ENCODE data around the gene CNDP2.
"Not testable (repeated sequence)": the region's sequence is repeated elsewhere in the genome, so short reads cannot be mapped to it uniquely, and the experiment has no call there.

CNDP2 gene

DNA sequence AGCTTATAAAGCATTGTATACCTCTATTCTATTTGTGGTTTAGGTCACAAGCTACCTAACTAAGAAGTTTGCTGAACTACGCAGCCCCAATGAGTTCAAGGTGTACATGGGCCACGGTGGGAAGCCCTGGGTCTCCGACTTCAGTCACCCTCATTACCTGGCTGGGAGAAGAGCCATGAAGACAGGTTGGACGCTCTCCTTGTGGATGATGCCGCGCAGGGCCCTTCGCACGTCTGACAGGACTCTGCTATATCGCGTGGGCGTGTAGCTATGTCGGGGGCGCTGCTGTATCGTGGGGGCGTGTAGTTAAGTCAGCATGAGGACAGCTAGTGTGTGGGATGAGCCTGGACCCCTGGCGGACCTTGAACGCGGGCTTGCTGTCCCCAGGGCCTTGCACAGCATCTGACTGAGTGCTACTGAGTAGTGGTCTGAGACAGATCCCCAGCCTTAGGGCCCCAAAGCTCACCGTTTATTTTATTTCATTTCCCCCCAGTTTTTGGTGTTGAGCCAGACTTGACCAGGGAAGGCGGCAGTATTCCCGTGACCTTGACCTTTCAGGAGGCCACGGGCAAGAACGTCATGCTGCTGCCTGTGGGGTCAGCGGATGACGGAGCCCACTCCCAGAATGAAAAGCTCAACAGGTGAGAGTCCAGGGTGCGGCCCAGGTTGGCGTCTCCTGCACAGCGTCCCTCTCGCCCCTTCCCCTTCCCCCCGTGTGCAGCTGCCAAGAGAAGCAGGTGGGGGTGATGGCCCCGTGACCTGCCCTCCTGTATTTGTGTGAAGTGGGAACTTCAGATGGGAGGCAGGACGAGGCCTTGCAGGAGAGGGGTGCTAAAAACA is 22.5 kb downstream of the CNDP2 start:
- DNase-seq (ENCODE audit: low spot score) = no peak

DNA sequence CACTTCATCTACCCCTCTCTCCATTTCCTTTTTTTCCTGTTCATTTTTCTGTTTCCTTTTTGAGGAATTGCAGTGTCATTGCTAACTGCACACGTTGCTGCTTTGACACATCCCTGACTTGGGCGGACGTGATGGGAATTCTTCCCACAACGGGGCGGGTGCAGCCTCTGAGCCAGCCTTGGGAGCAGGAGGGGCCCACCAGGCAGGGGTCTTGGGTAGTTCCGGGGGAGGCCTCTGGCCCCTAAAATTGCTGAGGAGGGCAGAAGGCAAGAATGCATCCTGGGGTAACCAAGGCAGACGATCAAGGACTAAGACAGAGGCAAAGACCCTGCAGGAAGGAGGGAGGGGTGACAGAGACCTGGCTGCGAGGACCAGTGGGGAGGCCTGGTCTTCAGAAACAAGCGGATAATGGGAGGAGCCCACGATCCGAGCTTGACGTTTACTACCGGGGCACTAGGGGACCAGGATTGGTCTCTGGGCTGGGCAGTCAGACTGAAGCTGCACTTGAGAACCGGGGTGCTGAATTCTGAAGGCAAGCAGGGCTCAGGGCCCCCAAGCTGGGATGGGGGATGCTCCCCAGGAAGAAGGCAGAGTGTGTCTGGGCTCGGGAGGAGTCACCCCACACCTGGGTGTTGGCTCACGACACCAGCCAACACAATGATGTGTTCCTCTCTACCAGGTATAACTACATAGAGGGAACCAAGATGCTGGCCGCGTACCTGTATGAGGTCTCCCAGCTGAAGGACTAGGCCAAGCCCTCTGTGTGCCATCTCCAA is 23.3 kb downstream of the CNDP2 start:
- no peak for DNase-seq (ENCODE audit: low spot score)

DNA sequence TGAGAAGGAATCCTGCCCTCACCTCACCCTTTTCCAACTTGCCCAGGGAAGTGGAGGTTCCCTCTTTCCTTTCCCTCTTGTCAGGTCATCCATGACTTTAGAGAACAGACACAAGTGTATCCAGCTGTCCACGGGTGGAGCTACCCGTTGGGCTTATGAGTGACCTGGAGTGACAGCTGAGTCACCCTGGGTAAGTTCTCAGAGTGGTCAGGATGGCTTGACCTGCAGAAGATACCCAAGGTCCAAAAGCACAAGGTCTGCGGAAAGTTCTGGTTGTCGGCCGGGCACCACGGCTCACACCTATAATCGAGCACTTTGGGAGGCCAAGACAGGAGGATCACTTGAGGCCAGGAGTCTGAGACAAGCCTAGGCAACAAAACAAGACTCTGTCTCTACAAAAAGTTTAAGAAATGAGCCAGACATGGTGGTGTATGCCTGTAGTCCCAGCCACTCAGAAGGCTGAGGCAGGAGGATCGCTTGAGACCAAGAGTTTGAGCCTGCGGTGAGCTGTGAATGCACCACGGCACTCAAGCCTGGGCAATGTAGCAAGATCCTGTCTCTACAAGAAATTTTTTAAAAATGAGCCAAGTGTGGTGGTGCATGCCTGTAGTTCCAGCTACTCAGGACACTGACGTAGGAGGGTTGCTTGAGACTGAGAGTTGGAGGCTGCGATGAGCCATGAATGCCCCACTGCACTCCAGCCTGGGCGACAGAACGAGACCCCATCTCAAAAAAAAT is 24.1 kb downstream of the CNDP2 start:
- DNase-seq (ENCODE audit: low spot score) = no peak

DNA sequence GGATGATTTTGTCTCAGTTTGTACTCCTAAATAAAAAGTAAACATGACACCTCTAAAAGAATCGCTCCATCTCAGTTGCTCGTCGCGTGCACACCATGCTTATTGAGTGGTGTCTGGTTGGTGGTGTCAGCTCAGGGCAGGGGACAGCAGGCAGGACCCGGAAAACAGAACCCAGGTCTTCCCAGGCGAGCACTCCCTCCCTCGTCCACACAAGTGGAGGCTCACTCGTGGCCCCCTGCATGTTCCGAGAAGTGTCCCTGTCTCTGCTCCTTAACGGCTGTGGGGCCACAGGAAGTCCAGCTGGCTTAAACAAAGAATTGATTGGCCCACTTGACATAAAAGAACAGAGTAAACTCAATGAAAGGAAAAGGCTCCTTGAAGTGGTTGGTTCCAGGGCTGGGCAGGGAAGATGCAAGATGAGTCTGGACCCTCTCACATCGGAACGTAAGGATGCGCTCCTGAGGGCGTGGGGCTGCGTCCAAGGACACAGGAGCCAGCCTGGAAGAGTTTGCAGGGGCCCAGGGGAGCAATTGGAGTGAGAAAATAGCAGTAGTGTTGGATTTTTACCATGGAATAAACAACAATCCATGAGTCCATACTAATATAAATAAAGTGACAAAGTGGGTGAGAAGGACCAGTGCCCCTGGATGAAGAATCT is 25.0 kb downstream of the CNDP2 start:
- DNase-seq (ENCODE audit: low spot score) = no peak

DNA sequence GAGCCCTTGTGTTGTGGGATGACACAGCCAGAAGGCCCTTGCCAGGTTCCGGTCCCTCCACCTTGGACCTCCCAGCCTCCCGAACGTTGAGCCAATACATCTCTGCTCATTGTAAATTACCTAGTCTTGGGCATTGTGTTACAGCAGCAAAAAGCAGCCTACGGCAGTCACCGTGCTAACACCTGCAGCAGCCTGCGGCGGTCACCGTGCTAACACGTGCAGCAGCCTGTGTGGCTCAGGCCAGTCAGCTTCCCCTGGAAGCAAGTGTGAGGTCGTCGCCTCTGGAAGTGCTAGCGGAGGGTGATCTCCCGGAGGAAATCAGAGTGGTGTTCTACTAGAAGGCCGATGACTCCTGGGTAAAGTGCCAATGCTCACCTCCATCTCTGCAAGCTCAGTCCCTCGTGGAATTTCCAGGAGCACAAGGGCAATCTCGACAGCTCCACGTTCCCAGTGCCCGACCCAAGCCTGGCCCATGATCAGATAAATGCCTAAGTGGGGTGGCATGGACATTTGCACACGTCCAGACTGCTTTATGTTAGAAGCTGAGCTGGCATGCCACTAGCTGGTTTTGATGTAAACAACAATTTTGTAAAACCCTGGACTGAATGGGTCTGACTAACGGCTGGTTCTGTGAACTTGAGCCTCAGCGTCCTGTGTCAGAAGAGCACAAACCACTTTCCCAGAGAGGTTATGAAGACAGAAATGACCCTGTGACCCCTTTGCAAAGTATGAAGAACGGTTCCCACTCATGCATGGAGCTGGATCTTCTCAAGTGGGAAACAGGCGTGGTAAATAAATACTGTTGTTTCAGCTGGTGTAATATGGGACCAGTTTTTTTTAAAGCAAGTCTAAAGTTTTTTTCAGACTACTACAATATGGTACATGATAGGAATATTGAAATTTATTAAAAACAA is 26.7 kb downstream of the CNDP2 start:
- DNase-seq (ENCODE audit: low spot score) = no peak

DNA sequence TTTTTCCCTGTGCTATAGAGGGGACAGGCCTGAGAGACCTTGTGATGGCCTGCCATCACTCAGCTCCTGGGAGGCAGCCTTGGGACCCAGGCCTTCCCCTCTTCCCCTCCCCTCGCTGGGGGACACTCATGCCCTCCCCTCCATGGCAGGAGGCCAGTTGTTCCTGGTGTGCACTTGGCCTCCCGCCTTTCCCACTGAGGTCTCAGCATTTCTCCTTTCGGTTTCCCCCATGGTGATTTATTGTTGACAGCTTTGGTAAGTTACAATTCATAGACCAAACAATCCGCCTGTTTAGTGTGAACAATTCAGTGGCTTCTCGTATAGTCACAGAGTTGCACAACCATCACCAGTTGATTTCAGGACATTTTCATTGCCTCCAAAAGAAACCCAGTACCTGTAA is 27.9 kb downstream of the CNDP2 start:
- DNase-seq (ENCODE audit: low spot score) = no peak

DNA sequence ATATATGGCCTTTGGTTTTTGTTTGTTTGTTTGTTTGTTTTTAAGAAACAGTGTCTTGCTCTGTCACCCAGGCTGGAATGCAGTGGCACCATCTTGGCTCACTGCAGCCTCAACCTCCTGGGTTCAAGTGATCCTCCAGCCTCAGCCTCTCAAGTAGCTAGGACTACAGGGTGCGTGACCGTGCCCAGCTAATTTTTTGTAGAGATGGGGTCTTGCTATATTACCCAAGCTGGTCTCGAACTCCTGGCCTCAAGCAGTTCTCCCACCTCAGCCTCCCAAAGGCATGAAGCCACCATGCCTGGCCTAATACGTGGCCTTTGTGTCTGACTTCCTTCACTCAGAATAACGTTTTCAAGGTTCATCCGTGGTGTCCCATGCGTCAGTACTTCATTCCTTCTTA is 28.8 kb downstream of the CNDP2 start:
- not testable (repeated sequence) for DNase-seq (ENCODE audit: low spot score)

DNA sequence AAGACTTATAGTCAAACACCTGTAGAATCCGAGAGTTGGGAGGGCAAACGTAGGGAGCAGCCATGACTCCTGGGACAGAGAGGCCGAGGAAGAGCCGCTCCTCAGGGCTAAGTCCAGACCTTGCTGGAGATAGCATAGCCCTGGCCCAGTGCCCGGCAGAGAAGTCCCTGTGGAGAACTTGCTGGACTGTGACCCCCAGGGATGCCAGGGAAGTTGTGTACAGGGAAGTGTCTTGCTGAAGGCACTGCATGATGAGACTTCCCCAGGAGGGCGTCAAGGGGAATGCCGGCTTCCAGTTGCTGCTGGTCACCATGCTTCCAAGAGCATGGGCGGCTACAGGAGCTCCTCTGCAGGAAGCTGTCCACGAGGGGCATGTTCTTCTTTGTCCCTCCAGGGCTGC is 29.6 kb downstream of the CNDP2 start:
- DNase-seq (ENCODE audit: low spot score) = no peak

DNA sequence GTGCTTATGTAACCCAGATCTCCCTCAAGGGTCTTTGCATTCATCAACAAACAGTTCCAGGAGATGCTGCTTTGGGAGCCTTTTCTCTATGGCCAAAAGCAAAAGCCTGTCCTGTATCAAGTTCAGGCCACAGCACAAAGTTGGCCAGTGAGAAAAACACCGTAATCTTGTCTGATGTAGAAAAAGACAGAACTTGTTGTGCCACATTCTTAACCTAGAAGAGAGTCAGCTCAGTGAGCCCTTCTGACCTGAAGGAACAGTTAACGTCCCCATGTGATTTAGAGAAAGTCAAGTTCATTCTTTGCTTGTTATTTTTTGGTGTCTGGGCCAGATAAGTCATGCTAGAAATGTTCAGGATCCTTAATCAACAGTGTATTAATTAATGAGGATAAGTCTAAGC is 30.3 kb downstream of the CNDP2 start:
- no peak for DNase-seq (ENCODE audit: low spot score)

DNA sequence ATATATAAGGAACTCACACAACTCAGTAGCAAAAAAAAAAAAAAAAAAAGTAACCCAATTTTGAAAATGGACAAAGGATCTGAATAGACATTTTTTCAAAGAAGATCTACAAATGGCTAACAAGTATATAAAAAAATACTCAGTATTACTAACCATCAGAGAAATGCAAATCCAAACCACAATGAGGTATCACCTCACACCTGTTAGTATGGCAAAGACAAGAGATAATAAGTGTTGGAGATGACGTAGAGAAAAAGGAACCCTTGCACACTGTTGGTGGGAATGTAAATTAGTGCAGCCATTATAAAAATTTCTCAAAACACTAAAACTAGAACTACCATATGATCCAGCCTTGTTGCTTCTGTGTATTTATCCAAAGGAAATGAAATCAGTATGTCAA is 32.3 kb downstream of the CNDP2 start:
- DNase-seq (ENCODE audit: low spot score) = no peak

DNA sequence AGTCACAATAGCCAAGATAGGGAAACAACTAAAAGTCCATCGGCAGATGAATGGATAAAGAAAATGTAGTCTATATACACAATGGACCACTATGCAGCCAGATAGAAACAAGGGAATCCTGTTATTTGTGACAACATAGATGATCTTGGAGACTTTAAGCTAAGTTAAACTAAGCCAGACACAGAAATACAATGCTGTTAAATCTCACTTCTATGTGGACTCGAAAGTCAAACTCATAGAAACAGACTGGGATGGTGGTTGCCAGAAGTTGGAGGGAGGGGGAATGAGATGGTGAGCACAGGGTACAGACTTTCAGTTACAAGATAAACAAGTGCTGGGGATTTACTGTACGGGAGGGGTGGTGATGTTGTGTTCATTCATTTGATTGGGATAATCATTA is 32.8 kb downstream of the CNDP2 start:
- DNase-seq (ENCODE audit: low spot score) = no peak

DNA sequence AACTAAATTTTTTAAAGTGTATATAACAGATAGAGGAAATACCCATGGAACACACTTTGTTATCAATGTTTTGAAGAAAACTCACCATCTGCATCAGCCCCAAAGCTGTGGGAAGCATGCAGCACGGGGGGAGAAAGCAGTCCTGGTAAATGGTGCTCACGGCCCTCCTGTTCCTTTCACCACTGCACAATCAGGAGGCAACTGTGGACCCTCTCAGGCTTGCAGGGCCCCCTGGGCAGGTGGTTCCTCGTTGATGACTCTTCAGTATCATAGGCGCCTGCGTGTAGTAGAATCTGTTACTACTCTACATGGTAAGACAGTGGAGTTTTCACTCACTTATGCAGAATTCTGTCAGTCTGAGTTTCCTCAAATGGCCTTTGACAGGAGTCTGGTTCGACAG is 33.2 kb downstream of the CNDP2 start:
- no peak for DNase-seq (ENCODE audit: low spot score)

DNA sequence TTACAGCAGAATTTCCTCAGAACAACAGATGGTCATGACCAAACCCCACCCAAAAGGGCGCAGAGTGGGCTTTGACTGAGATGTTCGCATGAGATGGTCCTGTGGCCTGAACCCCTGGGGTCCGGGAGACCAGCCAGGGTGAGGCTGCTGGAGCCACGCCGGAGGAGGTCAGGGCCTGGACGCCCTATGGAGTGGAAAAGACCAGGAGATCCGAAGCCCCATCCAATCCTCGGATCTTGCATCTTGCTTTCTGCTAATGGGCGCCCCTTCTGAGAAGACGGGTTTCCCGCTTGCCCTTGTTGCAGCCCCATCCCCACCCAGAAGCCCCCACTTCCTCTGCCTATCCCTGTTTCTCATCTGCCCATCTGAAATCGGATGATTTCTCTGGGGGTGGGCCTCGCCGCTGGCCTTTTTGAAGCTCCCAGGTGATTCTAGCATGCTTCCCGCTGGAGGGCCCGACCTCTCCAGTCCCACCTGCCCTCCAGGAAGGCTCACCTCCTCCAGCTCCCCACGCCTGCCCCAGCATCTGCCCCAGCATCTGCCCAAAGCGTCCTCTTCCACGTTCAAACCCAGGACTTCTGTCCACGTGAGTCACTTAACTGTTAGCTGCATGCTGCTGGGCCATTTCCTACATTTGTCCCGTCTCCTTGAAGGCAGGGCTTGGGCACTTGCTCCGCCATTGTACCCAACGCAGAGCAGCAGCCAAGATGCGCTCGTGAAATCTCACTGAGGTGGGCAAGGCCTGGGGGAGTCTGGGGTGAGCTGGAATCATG is 33.8 kb downstream of the CNDP2 start:
- DNase-seq (ENCODE audit: low spot score) = no peak

DNA sequence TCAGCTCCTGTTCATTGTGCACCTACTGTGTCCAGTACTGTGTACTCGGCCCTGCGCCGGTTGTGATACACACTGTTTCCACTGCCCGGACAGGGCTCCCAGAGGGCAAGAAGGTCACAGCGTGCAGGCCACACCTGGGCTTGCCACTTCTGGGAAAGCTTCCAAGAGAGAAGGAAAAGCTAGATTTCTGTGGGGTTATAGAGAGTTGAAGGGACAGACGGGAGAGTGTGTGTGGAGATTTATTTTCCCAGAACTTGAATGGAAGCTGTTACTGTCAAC is 34.4 kb downstream of the CNDP2 start:
- DNase-seq (ENCODE audit: low spot score) = no peak

DNA sequence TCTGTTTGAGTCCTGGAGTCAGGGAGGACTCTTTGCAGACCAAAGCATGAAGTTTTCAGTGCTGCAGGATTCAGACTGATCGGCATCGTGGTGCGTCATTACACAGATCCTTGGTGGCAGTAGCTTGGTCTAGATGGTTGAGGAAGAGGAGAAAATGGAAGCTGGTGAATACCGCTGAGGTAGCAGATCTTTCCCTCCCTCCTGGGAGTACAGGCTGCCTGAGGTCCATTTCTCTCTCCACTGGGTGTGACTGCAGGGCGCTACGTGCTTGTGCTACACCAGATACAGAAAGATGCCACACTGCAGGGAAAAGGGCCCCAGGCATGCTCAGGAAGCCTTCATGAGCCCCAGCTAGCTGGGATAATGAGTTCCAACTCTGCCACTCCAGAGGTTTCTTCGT is 34.9 kb downstream of the CNDP2 start:
- no peak for DNase-seq (ENCODE audit: low spot score)

DNA sequence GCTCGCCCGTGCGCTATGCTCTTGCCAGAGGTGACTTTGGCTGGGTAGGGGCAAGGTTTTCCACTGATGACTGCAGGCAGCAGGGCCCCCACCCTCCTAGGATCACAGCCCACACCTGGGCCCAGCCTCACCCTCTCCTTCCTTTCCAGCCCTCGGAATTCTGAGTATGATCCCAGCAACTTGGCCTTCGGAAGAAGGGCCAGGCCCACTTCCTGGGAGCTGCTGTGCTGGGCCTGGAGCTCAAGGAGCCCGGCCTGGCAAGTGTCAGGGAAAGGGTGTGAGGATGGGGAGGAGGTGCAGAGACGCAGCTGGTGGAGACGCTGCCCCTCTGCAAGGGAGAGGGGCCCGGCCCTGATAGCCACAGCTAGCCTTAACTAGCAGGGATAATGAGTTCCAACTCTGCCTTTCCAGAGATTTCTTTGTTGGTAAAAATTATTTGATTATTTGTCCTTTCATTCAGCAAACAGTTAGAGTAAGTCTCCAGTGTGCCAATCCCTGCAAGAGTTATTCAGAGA is 36.4 kb downstream of the CNDP2 start:
- no peak for DNase-seq (ENCODE audit: low spot score)

DNA sequence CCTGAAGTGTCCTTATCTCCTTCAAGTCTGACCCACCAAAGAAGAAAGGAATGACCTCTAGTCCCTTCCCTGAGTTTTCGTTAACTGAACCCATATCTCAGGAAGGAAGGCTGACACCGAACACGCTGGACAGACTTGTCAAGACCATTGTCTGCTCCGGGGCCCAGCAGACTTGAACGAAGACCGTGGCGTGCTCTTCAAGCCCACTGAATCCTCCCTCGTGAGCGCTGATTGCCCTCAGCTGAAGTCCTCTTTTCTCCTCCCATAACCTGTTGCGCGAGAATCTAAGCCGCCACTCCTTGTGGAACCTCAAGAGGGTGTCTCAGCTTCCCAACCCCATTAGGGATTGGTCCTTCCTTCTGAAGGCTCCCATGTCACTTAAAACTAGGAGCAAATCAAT is 37.5 kb downstream of the CNDP2 start:
- DNase-seq (ENCODE audit: low spot score) = no peak

DNA sequence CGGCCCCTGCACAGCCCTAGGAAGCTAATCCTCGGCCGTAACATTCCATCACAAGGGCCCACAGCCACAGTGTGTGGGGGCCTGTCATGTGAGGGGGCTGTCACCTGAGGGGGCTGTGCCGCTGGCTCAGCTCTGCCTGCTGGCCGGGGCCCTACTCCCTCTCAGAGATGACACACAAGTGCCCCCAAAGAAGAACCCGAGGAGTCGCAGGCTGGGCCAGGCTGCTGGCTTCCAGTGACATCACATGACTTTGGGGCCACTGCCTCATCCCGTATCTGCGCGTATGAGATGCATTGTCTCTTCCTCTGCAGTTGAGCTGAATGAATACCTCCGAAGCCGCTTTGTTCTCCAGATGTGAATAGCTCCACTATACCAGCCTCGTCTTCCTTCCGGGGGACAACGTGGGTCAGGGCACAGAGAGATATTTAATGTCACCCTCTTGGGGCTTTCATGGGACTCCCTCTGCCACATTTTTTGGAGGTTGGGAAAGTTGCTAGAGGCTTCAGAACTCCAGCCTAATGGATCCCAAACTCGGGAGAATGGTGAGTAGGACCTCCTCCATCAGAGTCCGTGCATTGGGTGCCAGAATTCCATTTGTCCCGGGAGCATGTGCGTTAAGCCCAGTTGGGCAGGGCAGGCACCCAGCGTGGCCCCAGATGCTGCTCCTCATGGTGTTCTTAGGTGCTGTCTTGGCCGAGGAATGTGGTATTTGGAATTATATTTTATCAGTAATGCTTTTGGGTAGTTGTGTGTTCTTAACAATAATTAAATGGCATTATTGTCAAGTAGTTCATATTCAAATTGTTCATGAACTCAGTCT is 38.2 kb downstream of the CNDP2 start, which contains the start of gene CNDP1:
CNDP1 (plus strand) TSS at position 351 of the 820 bp plus-strand sequence; CDS start at position 519, 168 bp downstream.
- DNase-seq (ENCODE audit: low spot score) = no peak

DNA sequence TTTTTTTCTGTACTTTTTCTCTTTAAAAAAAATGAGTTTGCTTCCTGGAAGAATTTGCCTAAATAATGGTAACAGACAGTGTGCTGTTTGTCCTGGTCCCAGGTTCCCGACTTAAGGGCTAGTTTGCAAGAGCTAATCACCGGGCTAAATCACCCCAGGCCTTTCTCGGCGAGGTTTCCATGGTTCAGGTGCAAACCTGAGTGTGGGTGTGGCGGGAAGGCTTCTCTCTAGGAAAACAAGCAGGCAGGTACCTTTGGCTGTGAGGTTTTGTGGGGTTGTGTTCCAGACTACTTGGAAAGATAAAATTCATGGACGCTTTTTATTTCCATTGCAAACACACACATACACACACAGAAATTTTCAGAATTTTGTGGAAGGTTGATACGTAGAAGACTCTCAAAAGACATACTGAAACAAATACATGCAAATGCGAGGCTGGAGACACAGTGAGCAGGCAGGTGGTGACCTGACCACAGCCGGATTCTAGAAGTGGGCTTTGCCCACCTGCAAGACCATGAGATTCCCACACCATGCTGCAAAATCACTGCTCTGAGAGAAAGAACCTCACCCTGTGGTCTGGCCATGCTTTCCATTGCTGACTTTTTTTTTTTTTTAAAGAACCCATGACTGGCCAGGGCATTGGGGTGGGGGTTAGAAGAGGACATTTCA is 39.0 kb downstream of the CNDP2 start:
- DNase-seq (ENCODE audit: low spot score) = no peak

All from CD4-positive, alpha-beta T cell treated with Interleukin-2 at 100 ng/mL for 4 hours (primary cell).